GM19468 (cell line): ENCODE data around the gene DNAJB6.

ENCODE experiments used
- ATAC-seq: cut with Tn5 transposase; IDR thresholded peaks from one replicate; pipeline ENCODE4 v1.9.1; 2021; ENCODE audit warnings: mild to moderate bottlenecking, moderate library complexity, moderate number of reproducible peaks; ENCODE audit not compliant: unreplicated experiment; ENCODE audit errors: extremely low read depth

Gene DNAJB6

DNA sequence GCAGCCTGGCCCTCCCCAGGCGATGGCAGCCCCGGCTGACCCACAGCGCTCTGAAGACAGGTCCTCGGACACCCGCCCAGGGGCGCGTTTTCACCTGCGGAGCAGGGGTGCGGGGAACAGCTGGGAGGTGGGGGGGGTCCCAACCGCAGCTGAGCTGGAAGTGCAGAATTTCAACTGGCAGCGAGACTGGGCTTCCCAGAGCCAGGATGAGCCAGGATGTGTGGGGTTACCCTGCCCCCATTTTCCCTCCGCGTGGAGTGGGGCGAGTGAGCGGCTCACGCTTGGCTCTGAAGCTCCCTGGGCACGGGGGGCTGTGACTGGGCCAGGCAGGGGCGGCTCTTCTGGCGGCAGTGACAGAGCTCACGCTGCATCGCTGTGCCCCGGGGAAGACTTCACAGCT lies 70.2 kb downstream of the DNAJB6 start:
- no peak for ATAC-seq

DNA sequence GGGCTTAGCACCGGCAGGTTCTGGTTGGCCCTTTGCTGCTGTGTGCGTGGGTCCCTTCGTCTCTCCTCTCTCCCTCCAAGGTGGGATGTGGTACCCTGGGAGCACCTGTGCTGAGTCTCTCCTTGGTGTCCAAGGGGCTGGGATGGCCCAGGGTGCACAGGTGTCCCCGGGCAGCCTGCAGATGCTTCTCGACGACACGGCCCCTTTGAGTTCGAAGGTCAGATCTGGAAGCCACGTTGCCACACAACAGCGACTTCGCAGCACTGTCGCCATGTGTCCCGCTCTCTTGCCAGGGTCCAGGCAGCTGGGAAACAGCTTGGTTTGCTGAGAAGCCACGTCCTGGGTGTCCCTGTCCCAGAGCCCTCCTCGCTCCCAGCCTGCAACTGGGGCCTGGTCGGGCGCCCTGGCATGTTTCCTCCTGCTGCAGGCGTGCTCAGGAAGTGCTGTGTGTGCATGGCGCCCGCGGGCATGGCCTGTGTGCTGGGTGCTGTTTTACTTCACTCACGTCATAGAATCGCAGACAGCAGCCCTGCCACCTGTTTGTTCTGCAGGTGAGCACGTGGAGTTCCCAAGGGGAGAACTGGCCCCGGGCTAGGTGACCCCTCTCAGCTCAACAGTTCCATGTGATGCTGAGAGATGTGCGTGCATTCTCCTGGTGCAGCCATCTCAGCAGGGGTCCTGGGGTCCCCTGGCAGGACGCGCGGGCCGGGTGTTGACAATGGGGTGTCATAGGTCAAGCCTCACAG lies 70.9 kb downstream of the DNAJB6 start:
- ATAC-seq: no peak

DNA sequence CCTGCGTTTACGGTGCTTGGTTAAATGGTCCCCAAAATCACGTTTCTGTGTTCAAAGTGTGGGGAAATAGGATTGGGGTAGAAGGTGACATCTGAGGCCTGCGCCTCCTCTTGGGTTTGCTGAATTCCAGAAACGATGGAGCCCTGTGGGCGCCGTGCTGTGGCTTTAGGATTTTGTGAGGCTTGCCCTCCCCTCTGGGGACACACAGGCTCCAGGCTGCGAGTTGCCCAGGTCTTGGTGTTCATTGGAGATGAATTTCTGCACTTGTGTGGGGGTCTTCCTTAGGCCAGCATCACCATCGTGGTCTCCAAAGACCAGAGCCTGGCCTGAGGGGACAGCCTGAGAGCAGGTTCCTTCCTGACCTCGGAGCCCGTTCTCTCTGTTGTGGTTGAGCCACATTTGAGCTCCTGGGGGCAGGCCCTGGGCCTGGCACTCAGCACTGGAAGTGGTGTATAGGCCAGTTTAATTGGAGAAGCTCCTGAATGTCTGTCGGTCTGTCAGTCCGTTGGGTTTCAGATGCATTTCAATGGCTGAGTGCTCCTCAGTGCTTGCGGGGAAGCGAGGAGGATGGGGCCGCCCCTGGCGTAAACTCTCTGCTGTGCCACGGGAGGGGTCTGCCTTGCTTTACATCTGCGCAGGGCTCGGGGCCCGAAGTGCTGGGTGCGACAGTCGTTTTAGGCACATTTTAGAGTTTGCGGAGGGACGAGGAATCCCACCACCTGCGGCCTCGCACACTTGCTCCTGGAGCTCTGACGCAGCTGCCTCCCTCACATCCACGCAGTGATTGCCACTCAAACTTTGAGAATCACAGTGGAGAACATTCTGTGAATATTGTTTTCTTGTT lies 71.7 kb downstream of the DNAJB6 start:
- ATAC-seq: no peak

DNA sequence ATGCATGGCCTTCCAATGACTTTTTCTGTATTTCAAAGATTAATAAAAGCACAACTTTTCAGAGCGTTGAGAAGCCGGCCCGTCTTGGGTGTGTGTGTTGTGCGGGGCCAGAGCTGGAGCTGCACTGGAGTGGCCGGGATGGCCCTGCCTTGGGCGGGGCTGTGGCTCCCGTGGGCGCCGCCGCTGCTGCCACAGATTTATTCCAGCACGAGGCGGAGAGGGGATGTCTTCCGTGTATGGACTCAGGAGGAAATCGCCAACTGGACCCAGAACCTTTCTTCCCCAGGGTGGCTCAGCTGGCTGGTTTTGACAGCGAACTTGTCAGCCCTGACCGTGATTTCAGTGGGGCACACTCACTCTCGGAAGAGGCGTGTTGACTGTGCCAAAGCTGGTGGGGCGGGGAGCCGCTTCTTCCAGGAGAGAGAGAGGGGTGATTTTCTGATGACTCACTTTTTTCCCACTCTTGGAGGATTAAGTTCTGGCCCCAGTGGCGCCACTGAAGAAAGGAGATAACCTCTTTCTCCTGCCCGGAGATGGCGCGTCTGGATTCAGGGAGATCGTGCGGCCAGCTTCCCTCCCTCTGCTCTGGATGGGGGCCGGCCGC lies 72.4 kb downstream of the DNAJB6 start:
- ATAC-seq: no peak

DNA sequence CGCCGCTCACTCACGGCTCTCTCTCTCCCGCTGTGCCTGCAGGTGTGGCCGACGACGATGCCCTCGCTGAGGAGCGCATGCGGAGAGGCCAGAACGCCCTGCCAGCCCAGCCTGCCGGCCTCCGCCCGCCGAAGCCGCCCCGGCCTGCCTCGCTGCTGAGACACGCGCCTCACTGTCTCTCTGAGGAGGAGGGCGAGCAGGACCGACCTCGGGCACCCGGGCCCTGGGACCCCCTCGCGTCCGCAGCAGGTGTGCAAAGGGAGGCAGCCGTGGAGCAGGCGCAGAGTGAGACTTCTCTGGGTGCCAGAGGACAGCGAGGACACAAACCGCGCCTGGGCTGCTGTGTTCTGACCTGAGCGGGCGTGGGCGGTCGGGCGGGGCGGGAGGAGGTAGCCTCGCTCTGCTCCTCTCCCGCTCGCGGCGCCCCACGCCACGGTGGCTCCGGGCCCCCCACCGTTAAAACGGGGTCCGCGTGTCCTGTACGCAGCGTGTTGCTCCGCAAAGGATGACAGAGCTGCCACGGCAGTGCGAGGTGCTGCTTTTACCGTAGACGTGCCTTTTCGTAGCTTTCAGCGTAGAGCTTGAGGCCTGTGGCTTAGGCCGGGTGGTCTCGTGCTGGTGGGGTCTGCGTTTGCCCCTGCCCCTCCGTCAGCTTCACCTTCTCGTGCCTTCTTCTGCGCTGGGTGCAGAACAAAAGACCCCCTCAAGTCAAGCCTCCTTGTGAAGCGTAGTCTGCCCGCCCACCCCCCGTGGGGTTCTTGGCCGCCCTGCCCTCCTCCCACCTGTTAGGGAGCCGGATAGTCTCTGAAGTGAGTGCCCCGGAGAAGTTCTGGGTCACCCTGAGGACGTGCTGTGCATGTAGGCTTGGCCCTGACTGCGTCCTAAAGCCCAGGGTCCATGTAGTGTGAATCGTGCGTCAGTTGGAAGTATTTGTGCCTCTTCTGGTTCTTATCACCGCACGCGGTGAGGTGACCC lies 73.2 kb downstream of the DNAJB6 start:
- ATAC-seq: no peak

DNA sequence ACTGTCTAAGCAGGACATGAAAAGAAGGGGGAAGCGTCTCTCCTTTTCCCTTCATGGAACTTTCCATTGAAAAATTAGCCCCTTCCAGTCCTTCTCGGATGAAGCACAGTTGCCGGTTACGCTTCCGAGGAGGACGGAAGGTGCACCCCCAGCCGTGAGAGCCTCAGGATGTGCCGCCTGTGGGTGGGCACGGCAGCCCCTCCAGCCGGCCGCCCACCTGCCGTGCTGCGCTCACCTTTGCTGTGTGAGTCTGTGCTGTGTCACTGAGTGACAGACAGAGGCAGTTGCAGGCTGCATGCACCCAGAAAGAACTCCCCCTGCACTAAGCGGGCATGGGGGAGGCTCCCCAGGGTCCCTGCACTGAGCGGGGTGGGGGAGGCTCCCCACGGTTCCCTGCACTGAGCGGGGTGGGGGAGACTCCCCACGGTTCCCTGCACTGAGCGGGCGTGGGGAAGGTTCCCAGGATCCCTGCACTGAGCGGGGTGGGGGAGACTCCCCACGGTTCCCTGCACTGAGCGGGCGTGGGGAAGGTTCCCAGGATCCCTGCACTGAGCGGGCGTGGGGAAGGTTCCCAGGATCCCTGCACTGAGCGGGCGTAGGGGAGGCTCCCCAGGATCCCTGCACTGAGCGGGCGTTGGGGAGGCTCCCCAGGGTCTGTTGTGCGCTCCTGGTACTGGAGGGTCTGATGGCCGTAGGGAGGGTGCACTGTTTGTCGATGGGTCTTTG lies 74.2 kb downstream of the DNAJB6 start:
- ATAC-seq: no peak

DNA sequence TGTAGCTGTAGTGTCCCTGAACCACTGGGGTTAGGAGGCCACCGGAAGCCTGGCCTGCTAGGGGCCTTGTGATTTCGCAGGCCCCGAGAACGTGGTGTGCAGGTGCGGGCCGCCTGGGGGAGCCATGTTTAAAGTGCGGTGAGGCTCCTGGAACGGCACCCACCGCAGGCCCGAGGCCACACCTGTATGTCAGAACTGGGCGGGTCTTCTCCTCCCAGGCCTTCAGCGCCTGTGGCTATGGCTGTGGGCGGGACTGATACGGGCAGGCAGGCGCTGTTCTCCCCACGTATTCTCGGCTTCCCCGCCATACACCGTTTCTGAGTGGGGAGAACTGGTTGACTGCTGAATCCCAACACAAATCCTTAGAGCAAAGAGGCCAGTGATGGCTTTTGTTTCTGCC lies 74.8 kb downstream of the DNAJB6 start:
- ATAC-seq: no peak

DNA sequence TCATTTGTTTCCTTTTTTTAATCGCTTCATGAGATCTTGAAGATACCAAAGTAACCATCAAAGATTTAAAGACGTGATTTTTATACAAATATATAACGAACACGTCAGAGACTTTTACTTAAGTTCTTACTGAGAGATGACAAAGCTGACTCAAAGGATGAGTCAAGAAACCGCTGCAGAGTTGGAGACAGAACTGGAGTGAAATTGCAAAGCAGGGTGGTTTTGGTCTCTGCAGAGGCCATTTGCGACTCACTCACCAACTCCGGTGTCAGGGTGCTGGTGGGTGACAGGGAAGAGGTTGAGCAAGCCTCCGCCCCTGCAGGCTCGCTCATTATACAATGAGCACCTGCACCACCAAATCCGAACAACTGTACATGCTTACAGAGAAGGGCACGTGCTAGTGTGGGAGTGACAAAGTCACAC lies 75.2 kb downstream of the DNAJB6 start:
- ATAC-seq: no peak

DNA sequence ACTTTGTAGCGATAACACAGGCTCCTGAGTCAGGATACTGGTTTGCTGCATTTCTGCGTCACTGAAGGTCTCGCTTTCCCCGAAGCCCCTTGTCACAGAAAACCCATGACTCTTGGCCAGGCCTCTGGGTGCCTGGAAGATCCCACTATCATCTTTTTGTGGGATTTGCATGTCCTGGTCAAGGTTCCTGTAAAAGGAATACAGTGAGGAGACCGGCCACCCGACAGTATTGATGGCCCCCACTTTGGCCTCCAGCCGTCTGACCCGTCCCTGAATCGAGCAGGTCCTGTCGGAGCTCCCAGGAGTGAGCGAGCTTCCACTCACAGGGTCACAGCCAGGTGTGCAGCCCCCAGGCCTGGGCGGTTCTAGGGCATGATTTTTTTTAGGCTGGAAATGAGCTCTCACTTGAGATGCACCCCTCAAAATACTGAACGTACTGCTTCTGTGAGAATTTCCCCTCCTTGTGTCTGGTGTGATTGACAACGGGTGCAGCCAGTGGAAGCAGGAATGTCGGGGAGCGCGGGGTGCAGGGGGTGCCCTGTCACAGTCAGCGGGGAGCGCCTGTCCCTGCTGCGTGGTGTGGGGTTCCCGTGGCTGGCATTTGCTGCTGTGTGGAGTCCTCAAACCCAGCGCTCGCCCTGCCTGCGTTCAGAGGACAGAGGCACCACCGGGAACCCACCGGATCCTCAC lies 75.8 kb downstream of the DNAJB6 start:
- ATAC-seq: no peak

DNA sequence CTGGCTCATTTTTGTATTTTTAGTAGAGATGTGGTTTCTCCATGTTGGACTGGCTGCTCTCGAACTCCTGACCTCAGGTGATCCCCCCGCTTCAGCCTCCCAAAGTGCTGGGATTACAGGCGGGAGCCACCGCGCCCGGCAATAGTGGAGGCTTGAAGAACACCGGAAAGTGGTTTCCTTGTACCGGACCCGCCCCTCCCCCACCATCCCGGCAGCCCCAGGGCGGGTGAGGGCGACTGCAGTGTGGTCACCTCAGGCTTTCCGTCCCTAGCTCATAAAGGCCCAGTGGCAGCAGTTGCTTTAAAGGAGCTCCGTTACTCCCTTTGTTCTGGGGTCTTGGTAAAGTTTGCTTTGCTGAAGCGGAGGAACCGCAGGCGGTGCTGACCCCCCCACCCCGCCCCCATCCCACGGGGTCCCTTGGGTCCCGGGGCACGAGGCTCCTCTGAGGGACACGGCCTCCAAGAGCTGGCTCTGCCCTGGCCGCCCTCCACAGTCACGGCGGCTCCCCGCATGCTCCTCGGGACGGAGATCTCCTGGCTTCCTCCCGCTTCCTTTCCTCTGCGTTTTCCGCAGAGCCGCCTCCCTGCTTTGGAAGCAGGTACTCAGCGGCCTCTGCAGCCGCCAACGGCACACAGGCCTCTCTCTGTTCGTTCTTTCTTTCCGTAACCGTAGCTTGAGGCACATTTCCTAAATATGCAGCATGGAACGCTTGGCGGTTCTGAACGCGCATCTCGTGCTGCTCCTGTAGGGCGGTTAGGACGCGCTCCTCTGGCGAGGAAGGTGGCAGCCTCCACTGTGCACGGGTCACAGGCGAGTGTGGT lies 77.3 kb downstream of the DNAJB6 start:
- no peak for ATAC-seq

DNA sequence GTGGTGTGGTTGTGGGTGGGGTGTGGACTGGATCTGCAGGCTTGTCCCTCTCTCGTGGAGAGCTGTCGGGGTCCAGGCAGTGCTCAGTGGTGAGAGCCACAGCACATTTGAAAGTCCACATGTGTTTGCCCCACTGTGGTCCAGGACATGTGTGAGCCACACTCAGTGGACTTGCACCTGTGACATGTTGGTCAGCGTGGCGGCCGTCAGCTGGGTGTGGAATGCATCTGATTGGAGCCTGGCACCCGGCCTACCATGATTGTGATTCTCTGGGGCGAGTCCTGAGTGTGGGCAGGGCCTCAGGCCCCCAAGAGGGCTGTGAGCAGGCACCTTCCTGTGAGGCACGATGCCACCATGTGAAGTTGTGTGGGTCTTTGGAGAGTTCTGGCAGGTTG lies 77.9 kb downstream of the DNAJB6 start:
- no peak for ATAC-seq

DNA sequence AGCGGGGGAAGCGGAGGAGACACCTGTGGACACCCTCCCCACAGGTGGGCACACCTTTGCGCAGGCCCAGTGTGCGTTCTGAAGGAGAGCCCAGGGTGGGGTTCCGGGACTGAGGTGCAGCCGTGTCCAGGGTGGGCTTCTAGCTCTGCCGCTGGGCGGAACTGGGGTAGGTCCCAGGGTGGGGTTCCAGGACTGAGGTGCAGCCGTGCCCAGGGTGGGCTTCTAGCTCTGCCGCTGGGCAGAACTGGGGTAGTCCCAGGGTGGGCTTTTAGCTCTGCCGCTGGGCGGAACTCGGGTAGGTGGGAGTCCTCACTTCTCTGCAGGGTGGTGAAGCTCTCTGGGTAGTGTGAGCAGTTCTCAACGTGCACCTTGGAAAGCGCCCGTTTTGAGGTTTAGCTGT lies 78.7 kb downstream of the DNAJB6 start:
- no peak for ATAC-seq

DNA sequence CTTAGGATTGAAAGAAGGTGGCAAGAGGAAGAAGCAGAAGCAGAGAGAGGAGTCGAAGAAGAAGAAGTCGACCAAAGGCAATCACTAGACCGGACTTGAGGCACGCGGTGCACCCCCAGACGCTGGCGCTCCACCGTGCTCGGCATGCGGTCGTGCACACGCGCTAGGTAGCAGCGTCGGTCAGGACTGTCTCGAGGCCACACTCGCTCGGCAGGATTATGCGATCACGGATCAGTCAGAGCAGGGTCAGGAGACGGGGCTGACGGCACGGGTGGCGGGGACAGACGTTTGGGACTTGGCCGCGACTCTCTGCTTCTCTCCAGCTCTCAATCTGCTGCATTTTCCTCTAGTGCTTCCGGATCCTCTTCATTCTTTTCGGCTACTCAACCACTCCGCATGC lies 79.2 kb downstream of the DNAJB6 start:
- ATAC-seq: no peak

DNA sequence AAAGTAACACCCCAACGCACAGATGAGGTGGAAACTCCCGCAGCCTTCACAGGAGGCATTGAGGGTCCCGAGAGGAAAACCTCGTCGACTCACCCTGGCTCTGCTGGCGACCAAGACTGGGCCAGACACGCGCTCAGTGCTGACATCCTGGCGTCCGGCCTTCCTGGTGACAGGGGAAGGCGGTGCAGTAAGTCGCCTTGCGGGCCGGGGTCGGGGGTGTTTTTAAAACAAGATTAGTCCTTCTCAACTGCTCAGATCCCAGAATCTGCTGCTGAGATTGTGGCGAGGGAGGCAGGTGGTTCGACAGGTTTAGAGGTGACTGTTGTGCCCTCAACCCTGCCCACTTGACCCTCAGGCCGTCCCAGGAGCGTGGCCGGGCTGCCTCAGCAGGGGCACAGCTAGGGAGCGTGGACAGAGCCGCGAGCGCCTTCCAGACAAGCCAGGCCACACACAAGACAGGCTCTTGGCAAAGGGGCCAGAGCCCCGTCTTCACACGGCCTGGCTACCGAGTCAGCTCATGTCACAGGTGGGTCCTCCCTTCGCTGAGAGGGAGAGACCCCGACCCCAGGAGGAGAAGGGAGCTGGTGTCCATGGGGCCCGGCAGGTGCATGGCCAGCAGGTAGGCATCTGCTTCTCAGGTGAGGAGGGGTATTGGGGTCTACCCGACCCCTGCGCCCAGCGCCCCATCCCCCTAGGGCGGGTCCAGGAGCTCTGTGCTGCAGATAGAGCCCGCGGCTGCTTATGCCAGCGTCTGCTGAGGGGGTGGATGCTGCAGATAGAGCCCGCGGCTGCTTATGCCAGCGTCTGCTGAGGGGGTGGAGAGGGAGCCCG lies 81.6 kb downstream of the DNAJB6 start:
- ATAC-seq: no peak

DNA sequence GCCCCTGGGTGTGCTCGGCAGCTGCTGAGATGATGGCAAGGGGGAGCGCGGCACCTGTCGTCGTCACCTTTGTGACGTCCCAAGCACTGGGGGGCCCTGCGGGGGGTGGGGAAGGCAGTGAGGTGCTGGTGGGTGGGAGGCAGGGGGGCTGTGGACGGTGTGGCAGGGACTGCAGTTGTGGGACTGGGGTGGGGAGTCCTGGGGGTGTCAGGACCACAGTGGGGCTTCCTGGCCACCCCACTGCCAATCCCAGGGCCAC lies 82.2 kb downstream of the DNAJB6 start:
- no peak for ATAC-seq

DNA sequence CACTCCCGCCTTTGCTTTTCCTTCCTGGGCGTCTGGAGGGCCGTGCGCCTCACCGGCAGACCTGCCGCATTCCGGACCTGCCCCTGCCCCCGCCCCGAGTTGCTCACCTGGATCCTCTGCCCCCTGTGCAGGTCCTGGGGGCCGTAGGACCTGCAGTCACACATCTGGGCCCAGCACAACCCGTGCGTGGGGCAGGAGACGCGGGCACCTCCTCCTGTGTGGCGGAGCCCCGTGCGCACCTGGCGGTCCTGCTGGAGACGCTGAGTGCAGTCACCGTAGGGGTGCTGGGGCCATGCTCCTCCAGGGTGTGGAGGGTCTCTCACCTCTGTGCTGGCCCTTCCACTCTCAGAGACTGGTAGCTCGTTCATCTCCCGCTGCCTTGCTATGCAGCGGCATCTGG lies 85.5 kb downstream of the DNAJB6 start:
- ATAC-seq: no peak

DNA sequence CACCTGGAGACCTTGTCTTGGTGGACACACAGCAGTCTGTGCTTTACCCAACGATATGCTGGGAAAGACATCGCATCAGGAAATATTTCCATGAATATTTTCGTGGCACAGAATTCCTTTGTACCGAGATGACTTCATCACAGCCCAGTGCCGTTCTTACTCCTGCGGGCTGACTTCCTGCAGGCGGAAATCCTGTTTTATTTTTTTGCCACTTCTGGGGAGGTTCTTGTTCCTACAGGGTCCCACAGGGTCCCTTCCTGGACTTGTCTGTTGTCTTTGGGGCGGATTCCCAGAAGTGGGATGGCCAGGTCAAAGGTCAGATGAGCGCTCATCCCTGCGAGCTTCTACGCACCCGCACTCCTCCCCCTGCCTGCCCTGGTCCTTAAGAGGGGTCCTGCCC lies 86.5 kb downstream of the DNAJB6 start:
- no peak for ATAC-seq
